Keratinocyte (primary cell): Measurements from ENCODE around the gene OOSP4A. TPM values are rescaled to one million over a fixed set of nuclear protein-coding genes. Genes with fewer than 3 reads are reported as not detected.

Experiments
- DNase-seq: peaks from one replicate; pipeline ENCODE4 v3.0.0-alpha.2; 2011; ENCODE audit warnings: low read depth, missing footprints, low spot score
- FAIRE-seq: peaks from 2 replicates; lab custom pipeline; 2011; peaks lifted over from hg19 to GRCh38; lab: Jason Lieb, UNC
- H2AFZ ChIP-seq: 2 replicates; pipeline ENCODE4 v1.6.0; 2012; ENCODE audit warnings: low read length, control low read depth, inconsistent platforms; ENCODE audit not compliant: control insufficient read depth
- H3K27ac ChIP-seq: 2 replicates; pipeline ENCODE4 v1.5.1; 2011; ENCODE audit warnings: low read length; ENCODE audit not compliant: control insufficient read depth, insufficient read depth
- H3K27me3 ChIP-seq: 3 replicates; pipeline ENCODE4 v1.6.0; 2011; ENCODE audit warnings: low read length; ENCODE audit not compliant: control insufficient read depth, insufficient read depth; ENCODE audit errors: extremely low read depth
- H3K36me3 ChIP-seq, 2 experiments: 2 replicates in 1 of 2; 3 replicates in 1 of 2; pipeline ENCODE4 v1.5.1; 2011; ENCODE audit warnings: low read length in 2 of 2, mild to moderate bottlenecking in 1 of 2; ENCODE audit not compliant: control insufficient read depth in 2 of 2, insufficient read depth in 2 of 2; ENCODE audit errors: extremely low read depth in 1 of 2
- H3K4me1 ChIP-seq: 3 replicates; pipeline ENCODE4 v1.5.1; 2011; ENCODE audit warnings: low read length; ENCODE audit not compliant: control insufficient read depth, insufficient read depth; ENCODE audit errors: extremely low read depth
- H3K4me2 ChIP-seq: 3 replicates; pipeline ENCODE4 v1.6.0; 2011; ENCODE audit warnings: low read depth, low read length; ENCODE audit not compliant: control insufficient read depth, insufficient read depth; ENCODE audit errors: extremely low read depth
- H3K4me3 ChIP-seq, 3 experiments: fragments of 200-600 bp in 1 of 3; sonication (generic) in 1 of 3; 2 replicates in 2 of 3; 3 replicates in 1 of 3; pipeline ENCODE4 v1.5.1; 2011 to 2016; ENCODE audit warnings: low read length in 3 of 3, mild to moderate bottlenecking in 3 of 3, control low read depth in 2 of 3, inconsistent platforms in 1 of 3, low read depth in 1 of 3, mixed read lengths in 1 of 3, mixed run types in 1 of 3, moderate library complexity in 1 of 3; ENCODE audit not compliant: control insufficient read depth in 2 of 3, insufficient read depth in 2 of 3; ENCODE audit errors: extremely low read depth in 1 of 3
- H3K79me2 ChIP-seq: 2 replicates; pipeline ENCODE4 v1.6.0; 2012; ENCODE audit warnings: low read length; ENCODE audit not compliant: control insufficient read depth, insufficient read depth
- H3K9ac ChIP-seq: 3 replicates; pipeline ENCODE4 v1.6.0; 2011; ENCODE audit warnings: low read length; ENCODE audit not compliant: control insufficient read depth, insufficient read depth; ENCODE audit errors: extremely low read depth
- H3K9me1 ChIP-seq: 3 replicates; pipeline ENCODE4 v1.6.0; 2011; ENCODE audit warnings: low read length; ENCODE audit not compliant: control insufficient read depth, insufficient read depth; ENCODE audit errors: extremely low read depth
- H3K9me3 ChIP-seq: 2 replicates; pipeline ENCODE4 v1.5.1; 2012; ENCODE audit warnings: low read depth, low read length; ENCODE audit not compliant: control insufficient read depth
- H4K20me1 ChIP-seq: 3 replicates; pipeline ENCODE4 v1.6.0; 2011; ENCODE audit warnings: low read length; ENCODE audit not compliant: control insufficient read depth, insufficient read depth; ENCODE audit errors: extremely low read depth
- CTCF ChIP-seq, 3 experiments: IDR thresholded peaks in 1 of 3; conservative IDR thresholded peaks in 1 of 3; optimal IDR thresholded peaks in 1 of 3; 2 replicates in 2 of 3; 3 replicates in 1 of 3; pipeline versions ENCODE3 to v1.5.1; 2011; ENCODE audit warnings: low read length in 3 of 3, mild to moderate bottlenecking in 3 of 3, moderate library complexity in 2 of 3, control low read depth in 1 of 3, inconsistent platforms in 1 of 3; ENCODE audit not compliant: insufficient read depth in 2 of 3; ENCODE audit errors: extremely low read depth in 1 of 3
- EZH2 ChIP-seq: IDR thresholded peaks from one replicate; pipeline ENCODE4 v1.6.1; 2012; ENCODE audit warnings: inconsistent platforms, mild to moderate bottlenecking, low read length, moderate library complexity
- dilution Hi-C: fragments of 300-500 bp; cut with MboI; formaldehyde crosslinking; loops from one replicate; pipeline ENCODE4 v1.7.0; 2020; ENCODE audit warnings: low sequenced_read_pairs; ENCODE audit not compliant: extremely low pct_ligation_motif_present
- polyA plus RNA-seq, 5 experiments: library from polyadenylated mRNA; depleted of rRNA in 3 of 5; stranded (reverse) in 3 of 5; stranded (forward) in 1 of 5; unstranded in 1 of 5; fragments of >200 nt; gene quantifications; 1 replicate in 1 of 5; 2 replicates in 3 of 5; 3 replicates in 1 of 5; pipeline versions ENCODE4 v1.2.1 to v1.2.3, GENCODE V29; 2011 to 2012; ENCODE audit warnings: missing spikeins in 2 of 5, low read depth in 1 of 5, low replicate concordance in 1 of 5

Gene OOSP4A
- polyA plus RNA-seq, 1 donor (not counting 4 experiments of a cell fraction or from before 2014, with no cell fraction given), result not detected

- Histone ChIP-seq H3K9me3 (peaks cover 7% of the 10 kb centered on the region), H3K4me3 (no peak overlapping the region), H3K27ac (no peak overlapping the region), H3K27me3 (no peaks in the 10 kb centered on the region), H2AFZ (no peak overlapping the region), H3K79me2 (no peaks in the 10 kb centered on the region), H3K9ac (no peak overlapping the region), H3K4me2 (no peak overlapping the region), H3K4me1 (peaks cover 6% of the 10 kb centered on the region), H3K36me3 (no peaks in the 10 kb centered on the region), H4K20me1 (no peaks in the 10 kb centered on the region), H3K9me1 (no peaks in the 10 kb centered on the region)
- no peak for DNase-seq
- FAIRE-seq, result peak; percentile 46
- dilution Hi-C loops, result no loop called here
- TF ChIP-seq EZH2 (no peak), CTCF (optimal IDR thresholded peaks at IDR 0.05 in 1 of 3, IDR thresholded peaks at IDR 0.05 in 1 of 3, conservative IDR thresholded peaks at IDR 0.05 in 1 of 3; ENCODE audit: extremely low read depth in 1 of 3, insufficient read depth in 2 of 3, low read length in 3 of 3) (peak; percentile 40 to 54 (median 43))
These were observed 44.7 kb upstream of the OOSP4A start for GRCh38 chr11:59918987-59919589.

- dilution Hi-C loops, result no loop called here
- Histone ChIP-seq H3K4me3 (no peak overlapping the region), H3K4me2 (no peak overlapping the region), H3K9me3 (peaks cover 7% of the 10 kb centered on the region), H3K27ac (no peak overlapping the region), H3K36me3 (no peaks in the 10 kb centered on the region), H2AFZ (no peak overlapping the region), H3K4me1 (no peaks in the 10 kb centered on the region), H4K20me1 (no peaks in the 10 kb centered on the region), H3K79me2 (no peaks in the 10 kb centered on the region), H3K9me1 (no peaks in the 10 kb centered on the region), H3K27me3 (no peaks in the 10 kb centered on the region), H3K9ac (no peak overlapping the region)
- no peak for FAIRE-seq
- no peak for DNase-seq
- TF ChIP-seq EZH2 (no peak), CTCF (optimal IDR thresholded peaks at IDR 0.05 in 1 of 3, IDR thresholded peaks at IDR 0.05 in 1 of 3, conservative IDR thresholded peaks at IDR 0.05 in 1 of 3; ENCODE audit: extremely low read depth in 1 of 3, insufficient read depth in 2 of 3, low read length in 3 of 3) (no peak)
These were observed 40.0 kb upstream of the OOSP4A start for GRCh38 chr11:59923813-59924212.
